ENCODE measurements around the gene NR2F1.
A peak's percentile ranks its signal among the peaks of the same experiment; 100 is the strongest.

Gene NR2F1

GRCh38 chr5:93604644-93605515 is 21.9 kb downstream of the NR2F1 start:
- DNase-seq = no peak

DNA sequence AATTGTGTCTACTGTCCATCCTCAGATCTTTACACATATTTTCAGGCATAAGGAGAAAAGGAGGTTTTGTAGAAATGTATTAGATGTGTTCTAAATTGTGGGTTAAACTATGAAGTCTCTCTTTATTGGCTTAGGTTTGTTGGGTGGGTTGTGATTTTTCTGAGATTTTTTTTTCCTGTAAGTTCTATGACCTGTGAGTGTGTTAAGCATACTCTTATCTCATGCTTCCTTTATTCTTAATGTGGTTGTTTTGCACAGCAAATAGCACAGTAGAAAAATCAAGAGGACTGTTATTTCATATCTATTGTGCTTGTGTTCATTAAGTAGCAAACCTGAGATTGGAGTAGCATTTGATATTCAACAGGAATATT is 23.3 kb downstream of the NR2F1 start:
- no peak for DNase-seq

DNA sequence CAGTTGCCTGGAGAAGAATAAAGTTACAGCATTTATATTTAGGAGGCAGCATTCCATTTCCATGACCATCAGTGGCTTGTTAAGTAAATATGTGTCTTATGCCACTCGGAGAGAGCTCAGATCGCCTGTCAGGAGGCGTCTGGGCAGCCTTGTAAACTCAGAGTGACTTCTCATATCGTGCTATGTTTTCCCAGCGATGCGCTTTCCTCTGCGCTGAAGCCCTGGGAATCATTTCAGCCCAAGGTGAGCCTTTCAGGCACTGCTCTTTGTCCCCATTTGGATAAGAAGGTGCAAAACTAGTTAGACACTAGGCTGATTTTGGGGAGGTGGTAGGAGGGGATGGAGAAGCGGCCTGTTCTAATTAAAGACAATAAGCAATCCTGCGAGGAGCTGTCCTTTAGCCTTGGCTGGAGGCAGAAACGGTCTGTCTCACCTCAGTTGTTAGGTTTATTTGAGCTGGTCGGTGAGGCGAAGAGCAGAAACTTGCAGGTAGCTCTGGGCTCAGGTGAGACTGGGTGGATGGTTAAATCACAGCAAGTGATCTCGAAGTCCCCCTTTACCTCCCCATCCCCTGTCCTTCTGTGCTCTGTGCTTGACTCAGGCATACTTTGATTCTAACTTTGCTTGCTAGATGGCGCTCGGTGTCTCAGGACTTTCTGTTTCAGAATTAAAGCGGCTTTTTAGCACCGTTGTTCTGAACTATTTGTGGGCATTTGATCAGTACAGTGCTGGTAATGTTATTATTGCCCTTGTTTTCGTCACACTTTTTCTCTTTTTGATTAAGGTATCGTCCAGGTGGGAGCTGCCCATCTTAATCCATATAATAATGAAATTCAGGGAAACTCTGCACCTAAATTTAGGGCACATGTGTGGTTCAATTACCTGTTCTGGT is 24.6 kb downstream of the NR2F1 start:
- no peak for DNase-seq

DNA sequence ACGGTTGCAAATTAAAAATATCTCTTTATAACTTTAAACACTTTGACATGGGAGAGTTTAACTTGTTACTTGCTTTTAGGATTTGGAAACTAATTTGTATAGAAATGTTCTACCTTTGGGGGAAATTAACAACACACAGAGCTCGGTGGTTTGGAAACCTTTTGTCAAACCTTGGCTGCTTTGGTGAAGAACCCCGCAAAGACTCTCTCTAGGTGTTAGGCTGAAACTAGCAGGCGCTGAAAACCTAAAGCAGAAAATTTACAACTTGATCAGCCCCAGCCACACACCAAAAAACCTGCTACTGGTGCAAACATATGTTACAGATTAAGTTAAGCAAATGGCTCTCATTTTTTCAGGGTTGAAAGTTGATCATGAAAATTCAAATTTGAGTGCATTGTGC is 25.8 kb downstream of the NR2F1 start:
- DNase-seq = no peak

DNA sequence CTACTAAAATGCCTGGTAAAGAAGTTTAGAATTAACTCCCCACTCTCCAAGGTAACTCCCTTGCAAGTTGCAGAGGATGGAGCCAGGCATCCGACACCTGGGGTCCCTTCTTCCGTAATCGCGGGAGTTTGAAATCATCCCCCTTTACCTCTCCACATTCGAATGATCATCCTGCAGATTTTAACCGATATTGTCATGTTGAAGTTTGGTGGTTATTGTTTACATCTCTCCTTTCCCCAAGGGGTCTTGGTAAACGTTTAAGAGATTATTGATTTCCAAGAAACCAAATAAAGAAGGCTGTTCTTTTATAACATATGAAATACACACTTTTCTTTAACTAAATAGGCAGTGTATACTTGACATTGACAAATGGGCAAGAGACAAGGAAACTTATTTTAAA is 26.7 kb downstream of the NR2F1 start:
- DNase-seq = no peak

DNA sequence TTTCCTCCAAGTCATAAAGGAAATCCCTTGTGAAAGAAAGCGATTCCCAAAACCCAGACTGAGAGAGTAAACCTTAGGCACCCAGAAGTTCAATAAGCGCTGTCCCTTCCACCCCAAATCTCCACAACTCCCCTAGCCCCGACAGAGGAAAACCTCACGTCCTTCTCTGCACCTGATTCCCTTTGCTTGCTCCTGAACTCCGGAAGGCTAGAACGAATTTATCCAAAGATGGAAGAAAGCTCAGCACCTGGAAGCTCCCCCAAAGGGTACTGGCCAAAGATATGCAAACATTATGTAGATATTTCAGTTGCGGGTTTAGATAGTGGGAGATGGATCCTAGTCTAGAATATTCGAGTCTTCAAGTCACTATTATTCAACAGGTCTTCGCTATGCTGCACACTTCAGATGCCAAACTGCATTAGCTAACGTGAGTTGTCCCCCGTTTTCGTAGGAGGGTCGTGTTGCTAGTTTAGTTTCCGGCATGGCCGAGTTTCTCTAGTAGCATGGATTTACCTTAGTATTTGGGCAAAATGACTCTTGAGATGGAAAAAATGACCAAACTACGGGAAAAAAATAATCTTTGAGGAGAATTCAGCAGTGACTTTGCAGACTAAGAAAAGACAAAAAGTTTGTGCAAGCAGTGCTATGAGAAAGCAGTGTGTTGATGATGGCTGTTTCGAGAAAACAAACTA is 27.7 kb downstream of the NR2F1 start:
- DNase-seq = no peak

- no peak for DNase-seq
These were observed 28.4 kb downstream of the NR2F1 start for GRCh38 chr5:93611273-93611975.

GRCh38 chr5:93611976-93612854 is 29.2 kb downstream of the NR2F1 start:
- DNase-seq = no peak

DNA sequence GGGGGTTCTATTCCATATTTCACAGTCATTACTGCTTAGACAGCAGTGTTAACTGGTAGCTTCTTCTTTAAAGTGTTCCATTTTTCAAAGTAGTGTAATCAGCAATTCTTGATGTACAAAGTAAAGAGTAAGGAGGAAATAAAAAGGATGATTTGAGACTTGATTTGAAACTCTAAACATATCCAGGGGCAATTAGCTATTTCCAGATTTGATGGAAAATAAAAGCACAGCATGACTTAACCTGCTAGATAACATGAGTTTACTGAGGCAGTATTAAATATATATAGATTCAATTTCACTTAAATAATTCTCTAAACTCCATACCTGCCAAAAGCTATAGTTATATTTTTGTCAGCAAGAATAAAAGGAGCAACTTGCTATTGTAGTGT is 29.8 kb downstream of the NR2F1 start:
- DNase-seq = no peak

DNA sequence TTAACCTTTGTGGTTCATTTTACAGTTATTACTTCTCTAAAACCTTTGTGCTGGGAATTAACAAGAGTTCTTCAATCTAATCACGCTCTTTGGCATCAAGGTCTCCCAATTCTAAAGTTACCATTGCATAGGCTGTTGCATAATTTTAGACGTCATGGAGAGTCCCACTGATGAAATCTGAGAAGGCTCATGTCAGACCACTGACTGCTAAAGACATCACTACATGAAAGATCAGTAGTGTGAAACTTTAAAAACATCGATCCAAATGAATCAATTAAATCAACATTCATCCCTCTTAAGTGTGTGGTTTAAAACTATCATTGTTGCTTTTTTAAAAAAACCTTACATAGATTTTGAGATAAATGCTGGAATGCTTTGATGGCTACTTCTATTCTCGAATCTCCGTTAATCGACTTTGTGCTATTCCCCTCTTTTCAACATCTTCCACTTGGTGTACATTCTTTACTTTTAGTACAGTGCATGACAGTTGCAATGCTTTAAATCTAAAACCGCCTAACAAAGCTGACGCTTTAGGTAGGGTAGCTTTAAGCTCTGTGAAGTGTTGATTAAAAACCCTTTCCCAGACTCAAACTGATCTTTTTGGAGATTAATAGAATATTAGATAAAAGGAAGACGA is 33.6 kb downstream of the NR2F1 start:
- no peak for DNase-seq

DNA sequence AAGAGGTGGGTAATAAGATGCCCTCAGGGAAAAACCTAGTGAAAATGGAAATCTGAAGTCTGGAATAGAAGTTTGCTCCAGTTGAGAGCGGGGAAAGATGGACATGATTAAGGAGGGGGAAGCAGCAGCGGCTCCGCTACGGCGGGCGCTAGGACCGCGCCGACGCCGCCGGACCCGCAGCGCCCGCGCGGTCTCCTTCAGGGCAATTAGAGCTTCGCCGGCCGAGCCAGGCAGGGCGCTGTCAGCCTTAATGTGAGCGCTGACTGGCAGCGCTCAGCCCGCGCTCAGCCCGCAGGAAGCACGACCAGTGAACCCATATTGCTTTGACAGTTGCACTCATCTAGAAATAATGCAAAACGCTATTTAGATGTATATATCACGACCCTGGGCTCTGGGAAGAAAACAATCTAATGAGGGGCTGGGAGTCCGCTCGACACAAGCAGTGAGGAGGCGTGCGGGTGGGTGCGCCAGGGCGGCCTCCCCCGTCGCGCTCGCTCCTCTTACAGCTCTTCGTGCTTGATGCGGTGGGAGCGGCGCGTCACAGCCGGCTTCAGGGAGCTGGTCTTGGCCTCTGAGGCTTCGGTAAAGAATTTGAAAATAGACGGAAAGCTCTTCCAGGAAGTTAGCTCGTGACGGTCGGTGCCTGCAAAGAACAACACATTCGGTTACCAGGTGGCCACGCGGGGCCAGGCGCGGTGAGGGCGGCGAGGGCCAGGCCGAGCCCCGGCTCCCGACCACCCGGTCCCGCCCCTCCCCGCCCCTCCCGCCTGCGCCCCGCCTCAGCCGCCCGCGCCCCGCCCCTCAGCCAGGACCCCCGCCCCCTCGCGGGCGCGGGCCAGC is 37.7 kb downstream of the NR2F1 start:
- DNase-seq = peak; percentile 42

DNA sequence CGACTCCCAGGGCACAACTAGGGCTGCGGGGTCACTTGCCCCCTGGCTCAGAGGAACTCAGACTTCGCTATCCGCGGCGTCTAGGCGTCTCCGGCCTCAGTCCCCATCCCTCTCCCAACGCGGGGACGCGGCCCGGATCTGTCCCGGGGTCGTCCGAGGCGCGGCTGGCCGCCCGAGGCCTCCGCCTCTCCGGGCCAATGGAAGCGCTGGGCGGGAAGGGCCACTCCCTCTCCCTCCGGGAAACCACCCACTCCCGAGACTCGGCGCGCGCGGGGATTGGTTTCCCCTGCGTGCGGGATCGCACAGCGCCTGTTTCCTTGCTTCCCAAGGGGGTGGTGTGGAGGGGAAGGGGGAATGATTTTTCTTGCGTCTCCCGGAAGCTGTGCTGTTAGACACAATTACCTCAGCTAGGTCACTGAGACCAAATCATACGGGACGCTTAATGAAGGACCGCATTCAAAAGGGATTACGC is 38.3 kb downstream of the NR2F1 start:
- no peak for DNase-seq

DNA sequence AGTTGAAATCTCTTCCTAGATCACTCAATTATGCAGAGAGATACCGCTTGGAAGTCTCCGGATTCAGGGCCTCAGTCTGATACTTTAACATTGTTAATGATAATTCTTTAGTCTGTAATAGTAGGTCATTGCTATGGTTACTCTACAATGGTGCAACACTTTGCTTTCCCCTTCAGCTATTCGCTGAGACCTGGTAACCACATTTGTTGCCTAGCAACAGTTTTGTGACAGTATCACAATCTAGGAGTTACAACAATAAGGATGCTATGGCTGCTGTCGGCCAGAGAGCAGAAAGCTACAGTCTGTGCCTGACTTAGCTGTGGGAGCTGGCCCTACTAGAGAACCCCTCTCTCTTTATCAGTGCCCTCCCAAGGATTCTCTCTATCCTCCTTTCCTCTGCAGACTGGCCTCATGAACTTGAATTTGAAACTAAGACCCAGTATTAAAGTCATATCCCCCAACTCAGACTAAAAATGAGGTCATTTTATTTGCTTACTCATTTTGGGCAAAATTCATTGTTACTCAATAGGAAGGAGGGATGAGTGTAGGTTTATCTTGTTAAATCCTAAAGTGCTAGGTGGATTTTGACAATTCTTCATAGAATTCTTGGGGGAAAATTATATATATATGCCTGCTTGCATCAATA is 39.3 kb downstream of the NR2F1 start:
- DNase-seq = peak; percentile 28

DNA sequence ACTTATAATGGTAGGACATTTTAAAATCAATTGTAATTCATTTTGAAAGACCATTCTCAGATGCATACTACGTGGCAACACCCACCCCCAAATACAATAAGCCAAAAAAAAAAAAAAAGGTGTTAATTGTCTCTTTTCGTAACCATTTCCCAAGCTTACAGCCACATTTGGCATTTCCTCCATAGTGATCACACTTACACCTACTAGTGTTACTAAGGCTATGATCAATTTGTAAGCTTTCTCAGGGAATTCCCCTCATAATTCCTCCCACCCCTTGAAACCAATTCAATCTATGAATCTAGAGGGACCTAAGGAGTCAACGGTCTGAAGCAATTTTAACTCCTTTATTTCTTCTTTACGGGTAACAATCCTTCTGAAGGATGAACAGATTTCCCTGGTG is 40.1 kb downstream of the NR2F1 start:
- DNase-seq = no peak

GRCh38 chr5:93626801-93627200 is 43.8 kb downstream of the NR2F1 start:
- no peak for DNase-seq

DNA sequence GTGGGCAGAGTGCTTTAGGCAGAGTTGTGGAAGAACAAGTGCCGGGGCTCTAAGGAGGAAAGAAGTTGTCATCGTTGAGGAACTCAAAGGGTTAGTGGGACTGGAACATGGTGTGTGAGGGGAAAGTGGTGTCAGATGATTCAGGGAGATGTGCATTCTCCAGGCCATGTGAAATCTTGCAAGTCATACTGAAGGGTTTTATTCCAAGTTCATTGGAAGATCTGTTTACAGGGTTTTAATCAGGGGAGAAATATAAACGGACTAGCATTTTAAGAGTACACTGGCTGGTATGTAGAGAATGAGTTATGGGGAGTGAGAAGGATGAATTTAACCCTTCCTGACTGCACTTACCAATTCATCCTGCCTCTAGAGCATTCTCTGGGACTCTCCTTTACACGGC is 49.3 kb downstream of the NR2F1 start:
- no peak for DNase-seq

DNA sequence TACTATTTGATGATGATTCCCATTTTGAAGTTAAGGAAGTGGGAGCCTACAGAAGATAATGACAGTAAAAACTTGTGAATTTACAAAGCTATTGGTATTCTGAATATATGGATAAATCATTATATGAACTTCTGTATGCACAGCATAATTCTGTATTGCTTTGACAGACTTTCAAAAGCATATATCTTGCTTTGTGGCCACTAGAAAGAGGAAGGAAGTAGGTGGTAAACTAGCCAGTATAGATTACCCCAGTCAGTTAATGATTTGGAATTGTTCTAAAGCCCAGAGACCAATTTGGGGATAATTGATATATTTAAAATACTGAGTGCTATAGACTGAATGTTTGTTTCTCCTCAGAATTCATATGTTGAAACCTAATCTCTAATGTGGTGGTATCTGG is 53.0 kb downstream of the NR2F1 start:
- DNase-seq = no peak

DNA sequence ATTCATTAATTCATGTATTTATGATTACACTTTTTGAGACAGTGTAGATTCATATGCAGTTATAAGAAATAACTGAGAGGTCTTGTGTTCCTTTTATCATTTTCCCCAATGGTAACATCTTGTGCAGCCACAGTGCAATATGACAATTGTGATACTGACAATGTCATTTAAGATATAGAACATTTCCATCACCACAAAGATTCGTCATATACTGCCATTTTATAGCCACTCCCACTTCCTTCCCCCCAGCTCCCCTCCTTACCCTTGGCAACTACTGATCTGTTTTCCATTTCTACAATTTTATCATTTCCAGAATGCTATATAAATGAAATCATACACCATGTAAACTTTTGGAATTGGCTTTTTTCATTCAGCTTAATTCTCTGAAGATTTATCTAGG is 53.8 kb downstream of the NR2F1 start:
- DNase-seq = no peak

GRCh38 chr5:93637697-93638096 is 54.7 kb downstream of the NR2F1 start:
- DNase-seq = no peak

- no peak for DNase-seq
These were observed 59.5 kb downstream of the NR2F1 start for GRCh38 chr5:93642526-93642925.
